Measurements from ENCODE around the gene HNRNPUL2. TPM values are rescaled to one million over a fixed set of nuclear protein-coding genes. Genes with fewer than 3 reads are reported as not detected.
A peak's percentile ranks its signal among the peaks of the same experiment; 100 is the strongest.

HNRNPUL2 gene
- total and polyA plus RNA-seq, 9 of the 15 experiments (the other 6 are each of a cell fraction or from before 2014, with no cell fraction given) = 0.89 to 44.3 (median 15.2) TPM

GRCh38 chr11:62774407-62774806, 47.1 kb upstream of the HNRNPUL2 start:
- Histone ChIP-seq H3K27me3 (ENCODE audit: control insufficient read depth in 2 of 2, insufficient read depth in 2 of 2, low read length in 2 of 2) (no peaks in the 10 kb centered on the region), H2AFZ (ENCODE audit: low read depth, low read length) (no peak overlapping the region), H3K27ac (ENCODE audit: extremely low read depth, low read depth, low read length) (no peak overlapping the region), H3K9me1 (ENCODE audit: control insufficient read depth, insufficient read depth, low read length) (no peaks in the 10 kb centered on the region), H4K20me1 (replicated peaks; ENCODE audit: control insufficient read depth, insufficient read depth, low read length) (no peaks in the 10 kb centered on the region), H3K4me2 (ENCODE audit: insufficient read depth, low read length) (no peak overlapping the region), H3K79me2 (ENCODE audit: control insufficient read depth, insufficient read depth, low read length) (peaks cover 28% of the 10 kb centered on the region), H3K9me3 (replicated peaks; ENCODE audit: control insufficient read depth, insufficient read depth, low read depth, low read length) (no peaks in the 10 kb centered on the region), H3K9ac (ENCODE audit: insufficient read depth in 1 of 2, low read depth in 2 of 2, low read length in 2 of 2) (peak overlapping the region in 1 of 2 experiments; percentile 81; a peak in 1 of 4 replicates), H3K4me3 (no peak overlapping the region), H3K36me3 (ENCODE audit: control insufficient read depth, insufficient read depth, low read length) (peaks cover 48% of the 10 kb centered on the region), H3K4me1 (replicated peaks in 1 of 2; ENCODE audit: control insufficient read depth in 2 of 2, insufficient read depth in 2 of 2, low read length in 2 of 2) (peaks cover 9 to 24% of the 10 kb centered on the region in 2 experiments)
- intact Hi-C loops (cut with micrococcal nuclease) = no loop called here
- CTCF ChIA-PET (ENCODE audit: low intra/inter-chr PET ratio) = no interaction called here
- POLR2A ChIA-PET = interaction anchor here (0.6 to 2.4 kb wide), 7 partner anchors 12 to 110 kb away, joined by 3 to 7 read pairs (median 4); no protein-coding TSS in a partner anchor
- TF ChIP-seq, protein P1, sequence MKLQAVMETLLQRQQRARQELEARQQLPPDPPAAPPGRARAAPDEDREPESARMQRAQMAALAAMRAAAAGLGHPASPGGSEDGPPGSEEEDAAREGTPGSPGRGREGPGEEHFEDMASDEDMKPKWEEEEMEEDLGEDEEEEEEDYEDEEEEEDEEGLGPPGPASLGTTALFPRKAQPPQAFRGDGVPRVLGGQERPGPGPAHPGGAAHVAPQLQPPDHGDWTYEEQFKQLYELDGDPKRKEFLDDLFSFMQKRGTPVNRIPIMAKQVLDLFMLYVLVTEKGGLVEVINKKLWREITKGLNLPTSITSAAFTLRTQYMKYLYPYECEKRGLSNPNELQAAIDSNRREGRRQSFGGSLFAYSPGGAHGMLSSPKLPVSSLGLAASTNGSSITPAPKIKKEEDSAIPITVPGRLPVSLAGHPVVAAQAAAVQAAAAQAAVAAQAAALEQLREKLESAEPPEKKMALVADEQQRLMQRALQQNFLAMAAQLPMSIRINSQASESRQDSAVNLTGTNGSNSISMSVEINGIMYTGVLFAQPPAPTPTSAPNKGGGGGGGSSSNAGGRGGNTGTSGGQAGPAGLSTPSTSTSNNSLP (IDR thresholded peaks at IDR 0.05; ENCODE audit: borderline replicate concordance, low read depth, low read length) = no peak
- TF ChIP-seq ZZZ3 (IDR thresholded peaks at IDR 0.05) = no peak
- TF ChIP-seq, protein P2, sequence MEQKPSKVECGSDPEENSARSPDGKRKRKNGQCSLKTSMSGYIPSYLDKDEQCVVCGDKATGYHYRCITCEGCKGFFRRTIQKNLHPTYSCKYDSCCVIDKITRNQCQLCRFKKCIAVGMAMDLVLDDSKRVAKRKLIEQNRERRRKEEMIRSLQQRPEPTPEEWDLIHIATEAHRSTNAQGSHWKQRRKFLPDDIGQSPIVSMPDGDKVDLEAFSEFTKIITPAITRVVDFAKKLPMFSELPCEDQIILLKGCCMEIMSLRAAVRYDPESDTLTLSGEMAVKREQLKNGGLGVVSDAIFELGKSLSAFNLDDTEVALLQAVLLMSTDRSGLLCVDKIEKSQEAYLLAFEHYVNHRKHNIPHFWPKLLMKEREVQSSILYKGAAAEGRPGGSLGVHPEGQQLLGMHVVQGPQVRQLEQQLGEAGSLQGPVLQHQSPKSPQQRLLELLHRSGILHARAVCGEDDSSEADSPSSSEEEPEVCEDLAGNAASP (IDR thresholded peaks at IDR 0.05) = no peak
- TF ChIP-seq POLR2G (IDR thresholded peaks at IDR 0.05; ENCODE audit: low read depth, low read length) = no peak
- no peak for TF ChIP-seq E2F1 (CRISPR knock-in tag; IDR thresholded peaks at IDR 0.05)
- no peak for TF ChIP-seq FOXM1 (IDR thresholded peaks at IDR 0.05; ENCODE audit: low read depth)
- no peak for TF ChIP-seq FOXM1 (CRISPR knock-in tag; IDR thresholded peaks at IDR 0.05; ENCODE audit: low read depth)
- TF ChIP-seq FUS (optimal IDR thresholded peaks at IDR 0.05; ENCODE audit: low read depth, low read length) = no peak
- no peak for TF ChIP-seq HES1 (IDR thresholded peaks at IDR 0.05; ENCODE audit: low read depth)
- TF ChIP-seq SRSF9 (IDR thresholded peaks at IDR 0.05; ENCODE audit: borderline replicate concordance, low read depth, low read length) = no peak
- no peak for TF ChIP-seq KLF1 (tag; IDR thresholded peaks at IDR 0.05)
- TF ChIP-seq ZNF134 (CRISPR knock-in tag; conservative IDR thresholded peaks at IDR 0.05) = no peak
- DNase-seq (ENCODE audit: extremely low read depth in 1 of 4, low spot score in 3 of 4) (no peak), ATAC-seq (no peak), FAIRE-seq (no peak)
- in situ Hi-C loops (cut with MboI) = no loop called here
- BruUV-seq (replicated peaks) = no TSS peak
- WGBS (ENCODE audit: insufficient coverage, low coverage, missing lambda C conversion rate) = 90% methylated on average over 6 of the region's 6 CpGs
